ENCODE results near the gene PIP5K1C. TPM values are rescaled to one million over a fixed set of nuclear protein-coding genes. Genes with fewer than 3 reads are reported as not detected.

PIP5K1C gene
- total and polyA plus RNA-seq, 10 of the 15 experiments (the other 5 are each of a cell fraction or from before 2014, with no cell fraction given) = 0.39 to 19.6 (median 5.3) TPM

DNA sequence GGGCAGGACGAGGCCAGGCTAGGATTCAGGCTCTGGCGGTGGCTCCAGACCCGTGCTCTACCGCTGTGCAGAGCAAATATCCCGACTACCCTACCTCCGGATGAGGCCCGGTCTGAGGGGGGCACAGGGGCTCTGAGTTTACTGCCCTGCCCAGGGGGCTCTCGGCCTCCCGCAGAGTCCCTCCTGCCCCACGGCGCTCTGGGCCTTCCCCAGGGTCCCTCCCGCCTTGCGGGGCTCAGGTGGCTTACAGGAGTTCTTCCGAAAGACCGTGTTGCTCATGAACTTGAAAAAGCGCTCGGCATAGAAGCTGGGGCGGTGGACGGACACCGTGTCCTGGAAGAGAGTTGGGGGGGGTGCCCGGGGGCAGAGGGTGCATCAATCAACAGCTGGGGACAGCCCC is 54.5 kb downstream of the PIP5K1C start:
- H3K4me3 ChIP-seq = no peak overlapping the region
- 89% methylated on average over 21 of the region's 21 CpGs for WGBS (ENCODE audit: insufficient coverage, insufficient replicate concordance, low lambda C conversion rate, missing lambda C conversion rate)
- no peaks in the 10 kb centered on the region for H3K79me2 ChIP-seq (ENCODE audit: control insufficient read depth, insufficient read depth, low read length)
- RAD21 ChIA-PET (ENCODE audit: unreplicated experiment) = no interaction called here
- H2AFZ ChIP-seq (ENCODE audit: control insufficient read depth, low read depth, low read length) = no peak overlapping the region
- H3K36me3 ChIP-seq (ENCODE audit: control insufficient read depth in 2 of 2, insufficient read depth in 2 of 2, low read length in 1 of 2) = no peaks in the 10 kb centered on the region; a peak in 1 of 4 replicates
- no peak overlapping the region for H3K9ac ChIP-seq (ENCODE audit: control insufficient read depth, insufficient read depth, low read length)
- H3K27ac ChIP-seq (ENCODE audit: control insufficient read depth, insufficient read depth) = no peak overlapping the region
- H3K4me1 ChIP-seq (ENCODE audit: control insufficient read depth, insufficient read depth, low read length) = no peaks in the 10 kb centered on the region
- FAIRE-seq (no peak), DNase-seq (ENCODE audit: low read depth, low spot score) (no peak), ATAC-seq (no peak)
- H4K20me1 ChIP-seq (ENCODE audit: control insufficient read depth, insufficient read depth) = no peaks in the 10 kb centered on the region
- CTCF ChIA-PET = no interaction called here
- BruUV-seq (replicated peaks) = no TSS peak
- SMC1A ChIA-PET (ENCODE audit: uncharacterized antibody, unreplicated experiment) = no interaction called here
- H3K27me3 ChIP-seq (replicated peaks in 1 of 2; ENCODE audit: control insufficient read depth in 2 of 2, insufficient read depth in 2 of 2, low read length in 1 of 2) = no peaks in the 10 kb centered on the region
- intact Hi-C loops (cut with micrococcal nuclease; ENCODE audit: unreplicated experiment) (no loop called here), in situ Hi-C loops (cut with MboI) (no loop called here)
- POLR2A ChIA-PET = no interaction called here
- no peaks in the 10 kb centered on the region for H3K9me3 ChIP-seq (replicated peaks; ENCODE audit: control insufficient read depth, insufficient read depth, low read length)
- H3K4me2 ChIP-seq (ENCODE audit: control insufficient read depth, insufficient read depth) = no peak overlapping the region
- TF ChIP-seq, protein P1, sequence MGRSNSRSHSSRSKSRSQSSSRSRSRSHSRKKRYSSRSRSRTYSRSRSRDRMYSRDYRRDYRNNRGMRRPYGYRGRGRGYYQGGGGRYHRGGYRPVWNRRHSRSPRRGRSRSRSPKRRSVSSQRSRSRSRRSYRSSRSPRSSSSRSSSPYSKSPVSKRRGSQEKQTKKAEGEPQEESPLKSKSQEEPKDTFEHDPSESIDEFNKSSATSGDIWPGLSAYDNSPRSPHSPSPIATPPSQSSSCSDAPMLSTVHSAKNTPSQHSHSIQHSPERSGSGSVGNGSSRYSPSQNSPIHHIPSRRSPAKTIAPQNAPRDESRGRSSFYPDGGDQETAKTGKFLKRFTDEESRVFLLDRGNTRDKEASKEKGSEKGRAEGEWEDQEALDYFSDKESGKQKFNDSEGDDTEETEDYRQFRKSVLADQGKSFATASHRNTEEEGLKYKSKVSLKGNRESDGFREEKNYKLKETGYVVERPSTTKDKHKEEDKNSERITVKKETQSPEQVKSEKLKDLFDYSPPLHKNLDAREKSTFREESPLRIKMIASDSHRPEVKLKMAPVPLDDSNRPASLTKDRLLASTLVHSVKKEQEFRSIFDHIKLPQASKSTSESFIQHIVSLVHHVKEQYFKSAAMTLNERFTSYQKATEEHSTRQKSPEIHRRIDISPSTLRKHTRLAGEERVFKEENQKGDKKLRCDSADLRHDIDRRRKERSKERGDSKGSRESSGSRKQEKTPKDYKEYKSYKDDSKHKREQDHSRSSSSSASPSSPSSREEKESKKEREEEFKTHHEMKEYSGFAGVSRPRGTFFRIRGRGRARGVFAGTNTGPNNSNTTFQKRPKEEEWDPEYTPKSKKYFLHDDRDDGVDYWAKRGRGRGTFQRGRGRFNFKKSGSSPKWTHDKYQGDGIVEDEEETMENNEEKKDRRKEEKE (IDR thresholded peaks at IDR 0.05) = no peak
- TF ChIP-seq RFX5 (IDR thresholded peaks at IDR 0.05; ENCODE audit: low read depth, low read length) (no peak), MYC (IDR thresholded peaks at IDR 0.05; ENCODE audit: insufficient read depth, insufficient read length, insufficient replicate concordance, low read length, severe bottlenecking) (no peak), EZH2 (IDR thresholded peaks at IDR 0.05; ENCODE audit: borderline replicate concordance, control insufficient read depth, low read depth, low read length) (no peak), PAX8 (IDR thresholded peaks at IDR 0.05) (no peak), PML (IDR thresholded peaks at IDR 0.05; ENCODE audit: low read length) (no peak)
- TF ChIP-seq, protein P2, sequence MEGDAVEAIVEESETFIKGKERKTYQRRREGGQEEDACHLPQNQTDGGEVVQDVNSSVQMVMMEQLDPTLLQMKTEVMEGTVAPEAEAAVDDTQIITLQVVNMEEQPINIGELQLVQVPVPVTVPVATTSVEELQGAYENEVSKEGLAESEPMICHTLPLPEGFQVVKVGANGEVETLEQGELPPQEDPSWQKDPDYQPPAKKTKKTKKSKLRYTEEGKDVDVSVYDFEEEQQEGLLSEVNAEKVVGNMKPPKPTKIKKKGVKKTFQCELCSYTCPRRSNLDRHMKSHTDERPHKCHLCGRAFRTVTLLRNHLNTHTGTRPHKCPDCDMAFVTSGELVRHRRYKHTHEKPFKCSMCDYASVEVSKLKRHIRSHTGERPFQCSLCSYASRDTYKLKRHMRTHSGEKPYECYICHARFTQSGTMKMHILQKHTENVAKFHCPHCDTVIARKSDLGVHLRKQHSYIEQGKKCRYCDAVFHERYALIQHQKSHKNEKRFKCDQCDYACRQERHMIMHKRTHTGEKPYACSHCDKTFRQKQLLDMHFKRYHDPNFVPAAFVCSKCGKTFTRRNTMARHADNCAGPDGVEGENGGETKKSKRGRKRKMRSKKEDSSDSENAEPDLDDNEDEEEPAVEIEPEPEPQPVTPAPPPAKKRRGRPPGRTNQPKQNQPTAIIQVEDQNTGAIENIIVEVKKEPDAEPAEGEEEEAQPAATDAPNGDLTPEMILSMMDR (IDR thresholded peaks at IDR 0.05 in 2 of 3, conservative IDR thresholded peaks at IDR 0.05 in 1 of 3; ENCODE audit: control insufficient read depth in 2 of 3, extremely low read depth in 1 of 3, insufficient read depth in 1 of 3, low read depth in 3 of 3, low read length in 3 of 3) = no peak
- TF ChIP-seq, protein P3, sequence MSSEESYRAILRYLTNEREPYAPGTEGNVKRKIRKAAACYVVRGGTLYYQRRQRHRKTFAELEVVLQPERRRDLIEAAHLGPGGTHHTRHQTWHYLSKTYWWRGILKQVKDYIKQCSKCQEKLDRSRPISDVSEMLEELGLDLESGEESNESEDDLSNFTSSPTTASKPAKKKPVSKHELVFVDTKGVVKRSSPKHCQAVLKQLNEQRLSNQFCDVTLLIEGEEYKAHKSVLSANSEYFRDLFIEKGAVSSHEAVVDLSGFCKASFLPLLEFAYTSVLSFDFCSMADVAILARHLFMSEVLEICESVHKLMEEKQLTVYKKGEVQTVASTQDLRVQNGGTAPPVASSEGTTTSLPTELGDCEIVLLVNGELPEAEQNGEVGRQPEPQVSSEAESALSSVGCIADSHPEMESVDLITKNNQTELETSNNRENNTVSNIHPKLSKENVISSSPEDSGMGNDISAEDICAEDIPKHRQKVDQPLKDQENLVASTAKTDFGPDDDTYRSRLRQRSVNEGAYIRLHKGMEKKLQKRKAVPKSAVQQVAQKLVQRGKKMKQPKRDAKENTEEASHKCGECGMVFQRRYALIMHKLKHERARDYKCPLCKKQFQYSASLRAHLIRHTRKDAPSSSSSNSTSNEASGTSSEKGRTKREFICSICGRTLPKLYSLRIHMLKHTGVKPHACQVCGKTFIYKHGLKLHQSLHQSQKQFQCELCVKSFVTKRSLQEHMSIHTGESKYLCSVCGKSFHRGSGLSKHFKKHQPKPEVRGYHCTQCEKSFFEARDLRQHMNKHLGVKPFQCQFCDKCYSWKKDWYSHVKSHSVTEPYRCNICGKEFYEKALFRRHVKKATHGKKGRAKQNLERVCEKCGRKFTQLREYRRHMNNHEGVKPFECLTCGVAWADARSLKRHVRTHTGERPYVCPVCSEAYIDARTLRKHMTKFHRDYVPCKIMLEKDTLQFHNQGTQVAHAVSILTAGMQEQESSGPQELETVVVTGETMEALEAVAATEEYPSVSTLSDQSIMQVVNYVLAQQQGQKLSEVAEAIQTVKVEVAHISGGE (CRISPR knock-in tag; IDR thresholded peaks at IDR 0.05) = no peak
- TF ChIP-seq, protein P4, sequence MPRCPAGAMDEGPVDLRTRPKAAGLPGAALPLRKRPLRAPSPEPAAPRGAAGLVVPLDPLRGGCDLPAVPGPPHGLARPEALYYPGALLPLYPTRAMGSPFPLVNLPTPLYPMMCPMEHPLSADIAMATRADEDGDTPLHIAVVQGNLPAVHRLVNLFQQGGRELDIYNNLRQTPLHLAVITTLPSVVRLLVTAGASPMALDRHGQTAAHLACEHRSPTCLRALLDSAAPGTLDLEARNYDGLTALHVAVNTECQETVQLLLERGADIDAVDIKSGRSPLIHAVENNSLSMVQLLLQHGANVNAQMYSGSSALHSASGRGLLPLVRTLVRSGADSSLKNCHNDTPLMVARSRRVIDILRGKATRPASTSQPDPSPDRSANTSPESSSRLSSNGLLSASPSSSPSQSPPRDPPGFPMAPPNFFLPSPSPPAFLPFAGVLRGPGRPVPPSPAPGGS (IDR thresholded peaks at IDR 0.05; ENCODE audit: borderline replicate concordance, insufficient read depth, low read depth, low read length, poor library complexity, severe bottlenecking) = no peak
